Endodermal cell (in vitro differentiated cells): ENCODE results near the gene ERP27. TPM values are rescaled to one million over a fixed set of nuclear protein-coding genes. Genes with fewer than 3 reads are reported as not detected.

Experiments
- DNase-seq: peaks from one replicate; pipeline ENCODE4 v3.0.0-alpha.2; 2017
- H3K27ac ChIP-seq: 2 replicates; pipeline ENCODE4 v1.5.1; 2013; ENCODE audit warnings: mild to moderate bottlenecking, low read depth, low read length, moderate library complexity
- H3K27me3 ChIP-seq: 2 replicates; pipeline ENCODE4 v1.6.1; 2013; ENCODE audit warnings: mild to moderate bottlenecking, low read length, moderate library complexity; ENCODE audit not compliant: insufficient read depth, control insufficient read depth, poor library complexity, severe bottlenecking
- H3K36me3 ChIP-seq: 2 replicates; pipeline ENCODE4 v1.7.0; 2013; ENCODE audit warnings: mild to moderate bottlenecking, low read length, moderate library complexity; ENCODE audit not compliant: control insufficient read depth, insufficient read depth
- H3K4me1 ChIP-seq: one replicate; pipeline ENCODE4 v1.7.0; 2013; ENCODE audit warnings: low read length; ENCODE audit not compliant: control insufficient read depth, insufficient read depth
- H3K4me3 ChIP-seq: 2 replicates; pipeline ENCODE4 v1.5.1; 2013; ENCODE audit warnings: mild to moderate bottlenecking, low read length, moderate library complexity
- H3K9ac ChIP-seq: 2 replicates; pipeline ENCODE4 v1.6.1; 2013; ENCODE audit warnings: mild to moderate bottlenecking, low read length, moderate library complexity; ENCODE audit not compliant: poor library complexity, severe bottlenecking; ENCODE audit errors: extremely low read depth
- H3K9me3 ChIP-seq: 2 replicates; pipeline ENCODE4 v1.6.1; 2013; ENCODE audit warnings: mild to moderate bottlenecking, low read length, moderate library complexity; ENCODE audit not compliant: control insufficient read depth
- H3K27ac Mint-ChIP-seq: 2 replicates; pipeline ENCODE4 v1.8.0; 2020; ENCODE audit warnings: mixed read lengths
- H3K27me3 Mint-ChIP-seq: 2 replicates; pipeline ENCODE4 v1.8.0; 2021; ENCODE audit warnings: mild to moderate bottlenecking, mixed read lengths; ENCODE audit not compliant: insufficient read depth
- H3K36me3 Mint-ChIP-seq: 2 replicates; pipeline ENCODE4 v1.8.0; 2020; ENCODE audit warnings: low read depth, mixed read lengths
- H3K4me1 Mint-ChIP-seq: 2 replicates; pipeline ENCODE4 v1.8.0; 2020; ENCODE audit warnings: mixed read lengths
- H3K4me3 Mint-ChIP-seq: 2 replicates; pipeline ENCODE4 v1.8.0; 2020; ENCODE audit warnings: mild to moderate bottlenecking, moderate library complexity, mixed read lengths
- H3K9me3 Mint-ChIP-seq: 2 replicates; pipeline ENCODE4 v1.8.0; 2020; ENCODE audit warnings: mild to moderate bottlenecking, mixed read lengths
- WGBS, 2 experiments: methylation state at CpG; one replicate each; pipeline versions ENCODE4 v1.1.5 to v1.1.7; 2013; ENCODE audit warnings: missing lambda C conversion rate in 2 of 2, mixed read lengths in 1 of 2; ENCODE audit not compliant: insufficient coverage in 1 of 2, insufficient read length in 1 of 2; 5-methylcytosine and 5-hydroxymethylcytosine counted together
- total RNA-seq, 2 donors: library from RNA; stranded (reverse); fragmentation: NEBNext Ultra II Directional in 1 of 2; extraction: Animal tissue kit (Norgen Biotek cat#: 25700) in 1 of 2; gene quantifications; 2 replicates in 1 of 2; 3 replicates in 1 of 2; pipeline ENCODE4 v1.2.1, GENCODE V29; 2021
- TF ChIP-seq, protein P1 (sequence below): fragments of 200-600 bp; sonication (generic); conservative IDR thresholded peaks from 2 replicates; pipeline ENCODE4 v1.5.0; 2021; ENCODE audit warnings: antibody characterized with exemption, mild to moderate bottlenecking

The ERP27 gene
- total RNA-seq, 2 donors from 2014 or later: 0.15 to 0.22 TPM

DNA sequence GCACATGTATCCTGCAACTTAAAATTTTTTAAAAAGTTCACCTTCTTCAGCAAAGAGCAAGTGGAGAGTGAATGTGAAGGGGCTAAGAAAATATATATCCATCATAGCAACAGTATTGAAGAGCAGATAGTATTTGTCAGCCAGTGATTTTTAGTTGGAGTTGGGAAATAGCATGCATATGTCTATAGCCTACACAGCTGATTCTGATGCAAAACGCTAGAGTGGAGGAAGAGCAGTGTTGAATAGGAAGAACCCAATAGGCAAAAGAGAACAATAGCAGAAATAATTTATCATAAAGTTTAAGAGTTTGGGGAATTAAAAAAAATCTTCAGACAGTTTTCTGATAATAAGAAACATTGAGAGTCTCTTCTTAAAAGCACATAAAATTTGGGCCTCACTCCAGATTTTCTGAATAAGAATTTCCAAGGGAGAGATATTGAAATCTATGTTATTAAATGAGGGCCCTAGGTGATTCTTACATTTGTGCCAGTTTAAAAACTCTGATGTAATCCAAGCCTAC lies 46.5 kb upstream of the ERP27 start:
- Histone ChIP-seq H3K9me3 (no peaks in the 10 kb centered on the region), H3K4me3 (no peak overlapping the region), H3K27me3 (no peaks in the 10 kb centered on the region), H3K27ac (no peak overlapping the region), H3K9ac (no peak overlapping the region), H3K36me3 (no peaks in the 10 kb centered on the region), H3K4me1 (peaks cover 3% of the 10 kb centered on the region)
- Mint-ChIP-seq H3K36me3 (no peaks in the 10 kb centered on the region), H3K4me1 (peaks cover 3% of the 10 kb centered on the region), H3K4me3 (no peak overlapping the region), H3K27me3 (no peaks in the 10 kb centered on the region), H3K27ac (no peak overlapping the region), H3K9me3 (no peaks in the 10 kb centered on the region)
- 83 to 88% methylated on average over 1 of the region's 1 CpG for WGBS, 2 experiments
- TF ChIP-seq, protein P1, sequence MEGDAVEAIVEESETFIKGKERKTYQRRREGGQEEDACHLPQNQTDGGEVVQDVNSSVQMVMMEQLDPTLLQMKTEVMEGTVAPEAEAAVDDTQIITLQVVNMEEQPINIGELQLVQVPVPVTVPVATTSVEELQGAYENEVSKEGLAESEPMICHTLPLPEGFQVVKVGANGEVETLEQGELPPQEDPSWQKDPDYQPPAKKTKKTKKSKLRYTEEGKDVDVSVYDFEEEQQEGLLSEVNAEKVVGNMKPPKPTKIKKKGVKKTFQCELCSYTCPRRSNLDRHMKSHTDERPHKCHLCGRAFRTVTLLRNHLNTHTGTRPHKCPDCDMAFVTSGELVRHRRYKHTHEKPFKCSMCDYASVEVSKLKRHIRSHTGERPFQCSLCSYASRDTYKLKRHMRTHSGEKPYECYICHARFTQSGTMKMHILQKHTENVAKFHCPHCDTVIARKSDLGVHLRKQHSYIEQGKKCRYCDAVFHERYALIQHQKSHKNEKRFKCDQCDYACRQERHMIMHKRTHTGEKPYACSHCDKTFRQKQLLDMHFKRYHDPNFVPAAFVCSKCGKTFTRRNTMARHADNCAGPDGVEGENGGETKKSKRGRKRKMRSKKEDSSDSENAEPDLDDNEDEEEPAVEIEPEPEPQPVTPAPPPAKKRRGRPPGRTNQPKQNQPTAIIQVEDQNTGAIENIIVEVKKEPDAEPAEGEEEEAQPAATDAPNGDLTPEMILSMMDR: no peak
- no peak for DNase-seq

DNA sequence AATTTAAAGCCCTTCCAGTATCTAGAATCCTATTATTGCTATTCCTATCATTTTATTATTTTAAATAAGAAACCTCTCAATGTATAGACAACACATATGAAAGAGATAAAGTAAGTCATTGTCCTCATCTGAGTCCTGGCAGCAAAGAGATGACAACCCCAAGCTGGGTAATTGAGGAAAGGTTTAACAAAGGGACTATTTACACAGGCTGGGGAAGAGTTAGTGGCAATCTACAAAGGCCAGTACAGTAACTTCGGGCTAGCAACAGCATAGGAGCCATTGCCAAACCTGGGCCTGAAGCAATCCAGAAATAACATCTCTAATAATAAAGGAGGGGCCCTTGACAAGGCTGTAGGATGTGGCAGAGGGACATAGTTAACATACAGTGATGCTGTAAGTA lies 45.7 kb upstream of the ERP27 start:
- no peak overlapping the region for H3K27ac ChIP-seq
- TF ChIP-seq, protein P1: no peak
- Mint-ChIP-seq H3K27ac (no peak overlapping the region), H3K4me1 (peaks cover 3% of the 10 kb centered on the region), H3K4me3 (no peak overlapping the region), H3K9me3 (no peaks in the 10 kb centered on the region), H3K36me3 (no peaks in the 10 kb centered on the region), H3K27me3 (no peaks in the 10 kb centered on the region)
- H3K4me3 ChIP-seq: no peak overlapping the region
- H3K36me3 ChIP-seq: no peaks in the 10 kb centered on the region
- H3K27me3 ChIP-seq: no peaks in the 10 kb centered on the region
- 82% methylated on average over 1 of the region's 1 CpG; no CpG with 5 or more reads in 1 of the 2 experiments for WGBS, 2 experiments
- peaks cover 3% of the 10 kb centered on the region for H3K4me1 ChIP-seq
- no peak overlapping the region for H3K9ac ChIP-seq
- no peak for DNase-seq
- H3K9me3 ChIP-seq: no peaks in the 10 kb centered on the region

DNA sequence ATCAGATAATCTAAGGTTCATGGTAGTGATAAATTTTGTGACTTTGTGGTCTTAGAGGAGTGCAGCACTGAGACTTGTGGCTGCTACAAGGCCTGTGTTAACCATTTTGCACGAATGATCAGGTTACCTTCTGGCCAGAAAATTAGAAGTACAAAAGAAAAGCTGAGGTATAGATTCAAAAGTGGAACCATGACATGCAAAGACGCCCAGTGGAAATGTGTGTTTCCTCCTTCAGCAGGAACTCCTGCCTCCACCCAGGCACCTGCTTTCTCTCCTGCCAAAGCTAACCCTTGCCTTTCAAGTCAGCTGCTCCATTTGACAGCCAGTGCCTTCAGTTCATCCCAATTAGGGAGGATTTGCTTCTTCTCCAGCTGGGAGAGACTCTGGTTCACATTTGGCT lies 44.7 kb upstream of the ERP27 start:
- TF ChIP-seq, protein P1: no peak
- Mint-ChIP-seq H3K9me3 (no peaks in the 10 kb centered on the region), H3K4me3 (no peak overlapping the region), H3K36me3 (no peaks in the 10 kb centered on the region), H3K27ac (no peak overlapping the region), H3K27me3 (no peaks in the 10 kb centered on the region), H3K4me1 (peaks cover 3% of the 10 kb centered on the region)
- H3K27ac ChIP-seq: no peak overlapping the region
- no peaks in the 10 kb centered on the region for H3K9me3 ChIP-seq
- peaks cover 3% of the 10 kb centered on the region for H3K4me1 ChIP-seq
- 82 to 100% methylated on average over 2 of the region's 2 CpGs for WGBS, 2 experiments
- no peak overlapping the region for H3K9ac ChIP-seq
- no peaks in the 10 kb centered on the region for H3K36me3 ChIP-seq
- H3K4me3 ChIP-seq: no peak overlapping the region
- DNase-seq: no peak
- H3K27me3 ChIP-seq: no peaks in the 10 kb centered on the region
